GM19438 (cell line): ENCODE results near the gene CALCB.
"Not testable (repeated sequence)": the region's sequence is repeated elsewhere in the genome, so short reads cannot be mapped to it uniquely, and the experiment has no call there.

Source experiments
- ATAC-seq: cut with Tn5 transposase; IDR thresholded peaks from one replicate; pipeline ENCODE4 v1.9.1; 2021; ENCODE audit warnings: low read depth; ENCODE audit not compliant: unreplicated experiment

Gene CALCB, protein sequence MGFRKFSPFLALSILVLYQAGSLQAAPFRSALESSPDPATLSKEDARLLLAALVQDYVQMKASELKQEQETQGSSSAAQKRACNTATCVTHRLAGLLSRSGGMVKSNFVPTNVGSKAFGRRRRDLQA

DNA sequence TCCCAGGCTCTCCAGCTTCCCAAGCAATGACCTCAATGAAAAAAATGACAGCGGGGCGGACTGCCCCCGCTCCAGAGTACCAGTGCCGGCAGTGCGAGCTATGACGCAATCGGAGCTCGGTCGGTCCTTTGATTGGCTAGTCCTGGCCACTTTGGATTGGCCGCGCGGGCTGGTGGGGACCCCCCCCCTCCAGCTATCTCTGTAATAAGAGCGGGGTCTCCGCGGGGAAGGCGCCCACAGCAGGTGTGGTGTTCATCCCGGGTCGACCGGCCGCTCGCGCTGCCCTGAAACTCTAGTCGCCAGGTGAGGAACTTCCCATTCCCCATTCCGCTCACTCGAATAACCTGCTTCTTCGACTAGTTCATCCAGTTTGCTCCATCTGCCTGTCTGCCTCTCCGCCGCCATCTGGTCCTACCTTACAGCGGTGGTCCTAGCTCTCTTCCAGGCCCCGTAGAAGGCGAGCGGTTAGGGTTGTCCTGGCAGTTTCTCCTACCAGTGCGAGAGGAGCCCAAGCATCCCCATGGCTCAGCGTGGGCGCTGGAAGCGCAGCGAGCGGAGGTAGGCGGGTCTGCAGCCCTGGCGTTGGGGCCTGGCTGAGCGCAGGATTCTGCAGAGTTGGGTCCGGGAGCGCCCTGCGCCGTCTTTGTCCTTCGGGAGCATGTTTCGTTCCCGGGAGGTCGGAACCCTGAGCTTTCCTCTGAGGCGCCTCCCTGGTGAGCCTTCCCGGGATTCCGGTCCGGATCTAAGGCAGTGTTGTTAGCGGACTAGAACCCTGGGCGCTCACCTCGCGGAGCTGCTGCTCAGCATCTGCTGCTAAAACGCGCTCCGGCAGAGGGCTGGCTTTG is at the start of gene CALCB:
TSS of gene CALCB (plus strand) at position 233 of the 845 bp plus-strand sequence. CDS start 1,126 bp downstream, outside the sequence.
- no peak for ATAC-seq

DNA sequence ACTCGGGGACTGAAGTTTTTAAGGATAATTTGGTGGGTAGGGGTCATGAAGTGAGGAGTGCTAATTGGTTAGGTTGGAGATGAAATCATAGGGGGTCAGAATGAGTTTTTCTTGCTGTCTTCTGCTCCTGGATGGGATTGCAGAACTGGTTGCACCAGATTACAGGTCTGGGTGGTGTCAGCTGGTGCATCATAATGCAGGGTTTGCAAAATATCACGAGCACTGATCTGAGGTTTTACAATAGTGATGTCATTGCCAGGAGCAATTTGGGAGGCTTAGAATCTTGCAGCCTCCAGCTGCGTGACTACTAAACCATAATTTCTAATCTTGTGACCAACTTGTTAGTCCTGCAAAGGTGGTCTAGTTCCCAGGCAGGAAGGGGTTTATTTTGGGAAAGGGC is 46.4 kb upstream of the CALCB start:
- no peak for ATAC-seq

DNA sequence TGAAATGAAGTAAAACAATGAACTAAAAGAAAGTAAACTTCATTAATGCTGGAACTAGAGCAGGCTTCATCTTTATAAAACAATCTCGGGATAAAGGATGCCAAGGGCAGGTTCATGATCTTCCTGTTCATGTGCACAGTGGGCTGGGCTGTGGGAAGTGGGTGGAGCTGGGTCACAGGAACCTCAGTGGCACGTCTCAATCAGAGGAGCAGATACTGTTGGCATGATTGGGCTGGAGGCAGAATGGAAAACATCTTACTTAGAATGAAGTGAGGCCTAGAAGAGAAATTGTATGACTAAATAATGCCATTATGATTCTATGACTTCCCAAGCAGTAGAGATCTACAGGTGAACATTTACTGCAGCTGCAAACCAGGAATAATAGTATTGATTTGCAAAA is 45.4 kb upstream of the CALCB start:
- no peak for ATAC-seq

DNA sequence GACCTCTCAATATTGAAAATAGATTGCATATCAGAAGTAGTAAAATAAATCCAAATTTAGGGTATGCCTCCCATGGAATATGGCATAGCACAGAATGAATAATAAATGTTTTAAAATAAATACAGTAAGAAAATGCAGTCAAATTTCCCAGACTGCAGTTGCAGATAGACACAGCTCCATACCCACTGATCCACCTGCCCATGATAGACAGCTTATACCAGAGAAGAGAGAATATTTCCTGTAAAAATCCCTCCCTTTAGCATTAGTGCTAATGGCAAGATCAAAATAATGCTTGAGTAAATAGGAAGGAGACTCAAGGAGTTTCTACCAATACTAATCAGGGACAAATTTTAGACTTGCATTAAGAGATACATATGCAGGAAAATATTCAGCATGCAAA is 45.0 kb upstream of the CALCB start:
- ATAC-seq = no peak

DNA sequence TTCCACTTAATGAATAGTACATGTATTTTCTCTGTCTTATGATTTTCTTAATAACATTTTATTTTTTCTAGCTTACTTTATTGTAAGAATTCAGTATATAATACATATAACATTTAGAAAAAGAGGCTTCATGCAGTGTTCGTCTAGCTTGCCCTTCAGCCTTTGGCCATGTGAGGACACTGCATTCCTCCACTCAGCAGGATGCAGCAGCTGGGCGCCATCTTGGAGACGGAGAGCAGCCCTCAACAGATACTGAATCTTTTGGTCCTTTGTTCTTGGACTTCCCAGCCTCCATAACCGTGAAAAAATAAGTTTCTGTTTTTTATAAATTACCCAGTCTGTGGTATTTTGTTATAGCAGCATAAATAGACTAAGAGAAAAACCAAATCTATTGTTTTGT is 41.4 kb upstream of the CALCB start:
- not testable (repeated sequence) for ATAC-seq

DNA sequence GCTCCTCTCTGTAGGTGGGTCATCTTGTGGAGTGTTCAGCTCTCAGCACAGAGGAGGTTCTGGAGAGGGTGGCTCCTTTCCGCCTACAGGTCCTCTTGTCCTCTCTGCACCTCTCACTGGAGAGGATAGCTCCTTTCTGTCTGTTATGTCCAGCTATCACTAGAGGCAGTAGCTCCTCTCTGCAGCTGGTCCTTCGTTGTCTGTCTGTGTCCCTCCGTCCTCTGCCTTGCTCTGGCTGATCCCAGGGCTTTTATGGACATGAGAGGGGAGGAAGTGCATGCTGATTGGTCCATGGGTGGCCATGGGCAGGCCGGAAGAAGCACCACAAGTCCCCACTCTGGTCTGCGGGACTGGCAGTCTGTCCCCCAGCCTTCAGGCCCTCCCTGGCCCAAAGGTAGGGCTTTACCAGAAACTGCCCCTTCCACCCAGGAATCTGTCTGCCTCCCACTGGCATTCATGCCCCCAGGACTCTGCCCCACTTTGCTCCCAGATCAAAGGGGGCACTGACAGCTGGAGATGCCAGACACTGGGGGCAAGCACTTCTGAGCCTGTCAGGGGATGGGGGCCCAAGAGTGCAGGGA is 38.6 kb upstream of the CALCB start:
- ATAC-seq = no peak

DNA sequence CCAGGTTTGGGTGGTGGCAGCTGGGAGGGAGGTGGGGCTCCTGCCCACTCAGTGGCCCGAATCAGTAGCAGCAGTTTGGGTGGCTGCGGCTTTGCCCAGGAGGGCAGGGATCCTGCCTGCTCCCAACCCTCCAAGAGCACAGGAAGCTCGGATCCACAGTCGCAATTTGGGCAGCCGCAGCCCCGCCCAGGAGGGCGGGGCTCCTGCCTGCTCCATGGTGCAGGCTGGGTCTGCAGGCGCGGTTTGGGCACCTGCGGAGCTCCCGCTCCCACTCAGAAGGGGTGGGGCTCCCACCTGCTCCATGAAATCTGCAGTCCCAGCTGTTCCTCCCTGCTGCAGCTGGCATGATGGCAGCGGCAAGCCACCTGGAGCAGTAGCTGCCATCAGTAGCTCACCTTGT is 38.1 kb upstream of the CALCB start:
- ATAC-seq = no peak

DNA sequence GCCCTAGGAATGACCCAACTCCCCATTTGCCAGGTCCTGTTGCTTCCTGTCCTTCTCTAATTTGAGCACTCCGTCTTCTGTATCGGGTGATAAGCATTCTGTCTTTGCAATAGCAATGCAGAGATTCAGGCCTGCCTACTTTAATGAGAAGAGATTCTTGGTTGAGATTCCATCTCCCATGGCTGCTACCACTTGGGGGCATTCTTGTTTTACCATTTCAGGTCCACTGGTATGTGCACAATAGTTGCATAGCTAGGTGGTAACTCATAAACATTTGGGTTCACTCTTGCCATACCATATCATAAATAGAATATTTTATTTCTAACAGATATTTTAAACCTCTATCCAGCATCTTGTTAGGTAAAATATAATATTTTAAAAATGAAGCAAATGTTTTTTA is 34.4 kb upstream of the CALCB start:
- no peak for ATAC-seq

DNA sequence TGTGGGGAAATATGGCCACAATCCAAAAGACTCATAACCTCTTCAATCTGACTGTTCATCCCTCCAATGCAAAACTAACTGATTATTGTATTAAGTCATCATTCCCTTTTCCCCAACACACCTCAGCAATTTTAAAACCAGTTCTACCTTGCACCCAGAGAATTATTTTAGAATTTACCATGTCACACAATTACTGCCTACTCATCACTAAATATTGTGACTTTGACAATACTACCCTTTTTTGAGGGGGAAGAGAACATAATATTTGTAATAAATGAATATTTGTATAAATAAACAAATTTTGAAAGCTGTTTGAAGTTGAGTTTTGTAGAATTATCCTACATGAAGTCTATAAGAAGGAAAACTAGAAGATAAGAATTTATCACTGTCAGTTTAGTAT is 28.2 kb upstream of the CALCB start:
- no peak for ATAC-seq

DNA sequence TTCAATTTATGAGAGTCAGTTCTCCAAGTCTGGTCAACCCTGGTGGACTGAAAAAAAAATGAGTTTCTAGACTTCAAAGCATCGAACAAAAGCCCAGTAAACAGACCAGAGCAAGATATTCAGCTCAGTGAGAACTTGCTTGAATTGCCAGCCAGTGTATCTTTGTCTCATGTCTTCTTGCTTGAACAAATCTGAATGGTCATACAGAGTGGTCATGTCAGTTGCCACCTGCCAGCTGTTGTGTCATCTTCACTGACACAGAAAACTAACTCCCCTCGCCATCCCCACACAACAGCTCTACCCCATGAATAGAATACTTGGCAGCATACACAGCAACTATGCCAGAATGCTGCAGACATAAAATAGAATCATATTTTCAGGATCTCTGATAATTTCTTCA is 27.5 kb upstream of the CALCB start:
- no peak for ATAC-seq

DNA sequence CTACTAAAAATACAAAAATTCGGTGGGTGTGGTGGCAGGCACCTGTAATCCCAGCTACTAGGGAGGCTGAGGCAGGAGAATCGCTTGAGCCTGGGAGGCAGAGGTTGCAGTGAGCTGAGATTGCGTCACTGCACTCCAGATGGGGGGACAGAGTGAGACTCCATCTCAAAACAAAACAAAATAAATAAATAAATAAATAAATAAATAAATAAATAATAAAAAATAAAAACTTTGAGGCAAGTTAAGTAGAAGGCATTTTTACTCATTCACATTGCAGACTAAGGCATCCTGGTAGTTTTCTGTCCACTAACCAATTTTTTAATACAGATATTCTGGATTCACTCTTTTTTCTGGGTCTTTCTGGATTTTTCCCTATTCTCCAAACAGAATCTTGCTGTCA is 26.7 kb upstream of the CALCB start:
- not testable (repeated sequence) for ATAC-seq

DNA sequence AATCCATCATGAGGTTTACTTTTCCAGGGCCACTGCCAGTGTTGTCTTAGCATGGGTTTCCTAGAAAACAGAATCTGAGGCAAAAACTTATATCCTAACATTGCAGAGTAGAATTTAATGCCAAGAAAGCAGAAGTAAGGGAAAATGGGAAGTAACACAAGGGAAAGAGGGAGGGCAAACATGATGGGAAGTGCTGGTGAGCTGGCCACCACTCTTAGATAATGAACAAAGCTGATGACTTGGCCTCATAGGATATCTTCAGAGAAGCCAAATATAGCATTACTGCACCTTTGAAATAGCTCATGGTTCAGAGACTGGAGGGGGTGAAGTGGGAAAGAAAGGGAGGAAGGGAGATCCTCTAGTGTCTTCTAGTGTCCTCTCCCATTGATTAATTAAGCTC is 24.8 kb upstream of the CALCB start:
- ATAC-seq = no peak

DNA sequence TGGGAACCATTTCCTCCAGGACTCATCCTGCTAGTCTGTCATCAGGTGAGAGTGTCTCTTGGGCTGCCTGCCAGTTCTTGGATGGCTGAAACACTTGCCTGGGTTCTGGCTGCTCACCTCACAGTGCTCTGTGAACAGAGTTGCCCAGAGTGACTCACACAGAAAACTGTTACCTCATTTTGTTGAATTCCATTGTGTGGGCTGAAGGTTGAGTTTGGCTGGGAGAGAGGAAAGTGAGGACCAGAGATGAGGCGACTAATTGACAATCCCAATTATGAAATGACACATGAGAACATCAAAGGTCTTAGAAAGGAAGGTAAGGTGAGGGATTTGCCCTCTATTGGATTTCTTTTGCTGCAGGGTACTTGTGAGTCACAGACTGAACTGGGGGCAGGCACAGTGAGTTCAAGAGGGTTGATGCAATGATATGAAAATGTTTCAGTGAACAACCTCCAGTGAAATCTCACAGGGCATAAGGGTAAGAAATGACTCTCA is 20.2 kb upstream of the CALCB start:
- no peak for ATAC-seq

DNA sequence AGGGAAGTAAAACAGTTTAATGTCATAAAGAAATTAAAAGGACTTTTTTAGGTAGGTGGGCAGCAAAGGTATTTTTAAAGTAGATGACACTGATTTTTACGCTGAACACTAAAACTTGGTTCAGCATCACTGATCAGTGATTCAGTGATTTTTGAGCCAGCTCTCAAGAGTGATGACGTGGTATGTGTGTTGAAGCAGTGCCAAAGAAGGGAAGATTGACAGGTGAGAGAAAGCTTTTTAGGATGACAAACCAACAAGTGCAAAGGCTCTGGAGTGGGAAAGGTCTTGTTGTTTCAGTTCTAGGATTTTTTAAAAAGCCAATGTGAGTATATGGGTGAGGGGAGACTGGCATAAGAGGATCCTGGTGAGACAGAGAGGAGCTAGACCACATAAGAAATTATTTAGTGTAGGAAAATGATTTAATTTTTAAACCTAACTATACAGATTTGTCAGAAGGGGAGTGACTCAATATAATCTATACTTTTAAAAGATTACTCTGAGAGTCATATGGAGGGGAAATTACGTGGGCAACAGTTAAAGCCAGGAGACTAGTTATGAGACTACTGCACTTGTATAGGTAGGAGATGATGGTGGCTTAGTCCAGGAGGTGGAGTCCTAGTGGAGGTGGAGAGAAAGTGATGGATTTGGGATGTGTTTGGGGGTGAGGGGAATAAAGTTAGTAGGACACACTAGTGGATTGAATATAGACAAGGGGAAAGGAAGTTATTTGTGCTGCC is 17.6 kb upstream of the CALCB start:
- ATAC-seq = no peak

DNA sequence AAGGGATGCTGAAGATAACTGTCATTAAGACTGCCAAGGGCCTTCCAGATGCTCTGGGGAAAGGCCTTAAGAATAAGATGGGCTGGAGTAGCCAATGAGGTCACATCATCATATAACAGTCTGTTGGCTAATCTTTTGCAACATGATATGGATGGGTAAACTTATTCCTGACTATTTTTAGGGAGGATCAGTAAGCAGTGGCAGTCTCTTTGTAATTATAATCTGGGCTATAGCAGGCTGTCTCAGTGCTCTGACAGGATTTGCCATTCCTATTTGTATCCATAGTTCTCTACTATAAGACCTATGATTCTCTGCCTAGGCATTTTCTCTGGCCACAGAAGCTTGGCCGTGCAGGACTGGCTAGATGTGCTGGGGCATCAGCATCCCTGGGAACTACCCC is 16.1 kb upstream of the CALCB start:
- no peak for ATAC-seq

DNA sequence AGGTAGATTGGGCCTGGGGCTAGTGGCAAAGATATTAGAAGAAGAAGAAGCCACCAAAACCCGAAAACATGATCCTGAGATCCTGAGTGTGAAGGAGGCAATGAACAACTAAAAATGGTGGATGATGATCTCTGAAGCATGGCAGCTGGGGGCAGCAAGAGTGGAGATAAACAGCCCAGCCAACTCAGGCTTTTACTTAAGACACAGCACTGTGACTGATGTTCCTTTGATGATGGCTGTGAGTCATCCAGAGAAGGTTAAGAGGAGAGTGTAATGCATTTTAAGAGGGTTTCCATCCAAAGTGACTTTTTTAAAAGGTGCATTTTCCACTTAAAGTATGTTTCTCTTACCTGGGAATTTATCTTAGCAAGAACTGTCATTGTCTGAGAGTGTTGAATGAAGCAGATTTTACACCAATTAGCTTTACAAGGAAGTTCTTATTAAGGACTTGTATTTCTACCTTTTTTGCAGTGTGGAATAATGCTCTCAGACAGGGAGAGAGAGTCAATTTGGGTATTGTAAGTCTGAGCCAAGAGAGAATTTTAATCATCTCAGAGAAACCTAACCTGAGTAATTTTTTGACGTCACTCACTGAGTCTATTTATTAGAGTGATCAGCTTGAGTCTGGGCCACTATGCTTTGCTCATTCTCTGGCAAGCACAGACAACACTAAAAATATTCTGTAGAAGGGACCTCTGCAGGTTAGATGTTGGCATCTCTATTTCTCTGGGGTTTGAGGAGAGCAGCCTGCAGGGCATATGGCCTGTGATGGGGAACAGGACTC is 14.1 kb upstream of the CALCB start:
- no peak for ATAC-seq

DNA sequence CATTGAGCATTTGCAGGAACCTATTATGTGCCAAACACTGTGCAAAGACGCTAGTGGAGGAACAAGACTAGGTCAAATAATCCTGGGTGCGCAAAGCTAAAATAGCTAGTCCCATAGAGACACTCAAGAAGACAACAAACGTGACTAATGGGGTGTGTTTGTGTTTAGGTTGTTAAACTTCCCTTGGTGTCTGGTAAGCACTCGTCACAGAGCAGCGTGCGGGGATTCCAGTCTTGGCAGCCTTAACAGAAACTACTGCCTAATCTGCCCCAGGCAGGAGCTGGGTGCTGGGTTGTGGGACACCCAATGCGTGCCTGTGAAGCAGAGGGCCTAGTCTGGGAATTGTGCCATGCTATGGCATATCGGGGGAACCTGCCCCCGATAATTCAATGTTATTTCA is 10.8 kb upstream of the CALCB start:
- no peak for ATAC-seq

DNA sequence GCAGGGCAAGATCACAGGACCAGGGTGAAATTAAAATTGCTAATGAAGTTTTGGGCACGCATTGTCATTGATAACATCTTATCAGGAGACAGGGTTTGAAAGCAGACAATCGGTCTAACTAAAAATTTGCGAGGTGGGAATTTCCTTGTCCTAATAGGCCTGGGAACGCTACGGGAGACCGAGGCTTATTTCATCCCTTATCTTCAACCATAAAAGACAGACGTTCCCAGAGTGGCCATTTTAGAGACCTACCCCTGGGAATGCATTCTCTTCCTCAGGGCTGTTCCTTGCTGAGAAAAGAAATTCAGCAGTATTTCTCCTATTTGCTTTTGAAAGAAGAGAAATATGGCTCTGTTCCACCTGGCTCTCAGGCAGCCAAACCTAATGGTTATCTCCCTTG is 3.6 kb upstream of the CALCB start:
- not testable (repeated sequence) for ATAC-seq

DNA sequence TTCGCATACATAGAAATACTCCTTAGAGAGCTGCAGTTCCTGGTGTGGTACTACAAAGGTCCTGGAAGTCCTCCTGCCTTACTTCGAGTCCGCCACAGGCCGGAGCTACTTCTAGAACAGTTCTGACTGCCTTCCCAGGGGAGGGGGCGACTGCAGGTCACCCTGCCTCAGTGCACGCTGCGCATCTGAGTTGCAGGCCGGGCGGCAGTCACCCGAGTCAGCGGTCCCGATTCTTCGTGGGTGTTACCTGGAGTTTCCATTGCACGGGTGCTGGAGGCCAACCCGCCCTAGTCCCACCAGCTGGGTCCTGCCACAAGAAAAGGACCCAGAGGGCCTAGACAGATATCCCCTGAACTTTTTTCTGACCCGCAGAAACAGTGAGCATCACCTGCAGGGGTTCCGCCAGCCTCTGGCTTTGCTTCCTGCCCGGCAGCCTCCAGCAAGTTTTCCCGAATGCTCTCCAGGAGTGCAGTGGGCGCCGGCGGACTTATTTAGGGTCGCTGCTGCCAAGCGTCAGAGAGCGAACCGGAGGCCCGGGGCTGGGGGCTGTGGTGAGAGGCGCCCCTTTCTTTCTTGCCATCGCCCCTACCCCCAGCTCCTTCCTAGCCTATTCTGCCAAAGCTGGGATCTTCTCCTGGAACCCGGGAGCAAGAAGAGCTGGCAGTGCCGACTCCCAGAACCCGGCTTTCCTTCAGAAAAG is 1.7 kb upstream of the CALCB start:
- ATAC-seq = no peak
